ENCODE results near the gene ZBTB43. TPM values are rescaled to one million over a fixed set of nuclear protein-coding genes. Genes with fewer than 3 reads are reported as not detected.

The ZBTB43 gene
- total and polyA plus RNA-seq, 4 donors = 4.6 to 64.3 (median 14.5) TPM

GRCh38 chr9:126802318-126803059, 2.4 kb upstream of the ZBTB43 start:
- WGBS, 2 donors = 84 to 87% methylated on average over 8 of the region's 8 CpGs
- peaks cover 0 to 5% (median 0%) of the 10 kb centered on the region in 4 donors for H3K36me3 ChIP-seq (ENCODE audit: control insufficient read depth in 4 of 4, insufficient read depth in 4 of 4, low read length in 4 of 4)
- ATAC-seq (ENCODE audit: insufficient read depth, low FRiP score) = no peak
- no peak overlapping the region for H3K4me3 ChIP-seq
- TF ChIP-seq CTCF (IDR thresholded peaks at IDR 0.05; ENCODE audit: control extremely low read depth, extremely low read depth) = no peak
- H3K27me3 ChIP-seq (ENCODE audit: control insufficient read depth in 3 of 3, insufficient read depth in 3 of 3, low read length in 2 of 3) = peaks cover 0 to 2% (median 0%) of the 10 kb centered on the region in 3 donors
- H3K27ac ChIP-seq (ENCODE audit: low read depth in 1 of 2, low read length in 1 of 2) = no peak overlapping the region
- H3K9me3 ChIP-seq (ENCODE audit: control insufficient read depth in 4 of 4, insufficient read depth in 3 of 4, low read length in 3 of 4) = no peaks in the 10 kb centered on the region
- no peak overlapping the region for H3K9ac ChIP-seq (ENCODE audit: insufficient read depth in 1 of 2, low read length in 2 of 2)
- peaks cover 0 to 15% (median 5%) of the 10 kb centered on the region in 5 donors for H3K4me1 ChIP-seq (ENCODE audit: control insufficient read depth in 5 of 5, insufficient read depth in 5 of 5, low read length in 5 of 5)
- DNase-seq = no peak

GRCh38 chr9:126804198-126804695, 593 bp upstream of the ZBTB43 start:
- peaks cover 0 to 2% (median 0%) of the 10 kb centered on the region in 3 donors for H3K27me3 ChIP-seq (ENCODE audit: control insufficient read depth in 3 of 3, insufficient read depth in 3 of 3, low read length in 2 of 3)
- peaks cover 0 to 5% (median 1%) of the 10 kb centered on the region in 4 donors for H3K36me3 ChIP-seq (ENCODE audit: control insufficient read depth in 4 of 4, insufficient read depth in 4 of 4, low read length in 4 of 4)
- ATAC-seq (ENCODE audit: insufficient read depth, low FRiP score) = no peak
- peak overlapping the region; percentile 46 to 81 for H3K9ac ChIP-seq (ENCODE audit: insufficient read depth in 1 of 2, low read length in 2 of 2)
- peak overlapping the region; percentile 22 to 27 for H3K27ac ChIP-seq (ENCODE audit: low read depth in 1 of 2, low read length in 1 of 2)
- H3K4me3 ChIP-seq = peak overlapping the region; percentile 17
- peaks cover 0 to 15% (median 5%) of the 10 kb centered on the region in 5 donors for H3K4me1 ChIP-seq (ENCODE audit: control insufficient read depth in 5 of 5, insufficient read depth in 5 of 5, low read length in 5 of 5)
- no peaks in the 10 kb centered on the region for H3K9me3 ChIP-seq (ENCODE audit: control insufficient read depth in 4 of 4, insufficient read depth in 3 of 4, low read length in 3 of 4)
- DNase-seq = no peak
- no peak for TF ChIP-seq CTCF (IDR thresholded peaks at IDR 0.05; ENCODE audit: control extremely low read depth, extremely low read depth)
- 73 to 78% methylated on average over 16 of the region's 16 CpGs for WGBS, 2 donors

GRCh38 chr9:126805554-126806262, 868 bp downstream of the ZBTB43 start:
- Histone ChIP-seq H3K27me3 (ENCODE audit: control insufficient read depth in 3 of 3, insufficient read depth in 3 of 3, low read length in 2 of 3) (peaks cover 0 to 2% (median 0%) of the 10 kb centered on the region in 3 donors), H3K9me3 (ENCODE audit: control insufficient read depth in 4 of 4, insufficient read depth in 3 of 4, low read length in 3 of 4) (no peaks in the 10 kb centered on the region), H3K4me3 (peak overlapping the region; percentile 86), H3K36me3 (ENCODE audit: control insufficient read depth in 4 of 4, insufficient read depth in 4 of 4, low read length in 4 of 4) (peaks cover 0 to 9% (median 3%) of the 10 kb centered on the region in 4 donors), H3K27ac (ENCODE audit: low read depth in 1 of 2, low read length in 1 of 2) (peak overlapping the region; percentile 91 to 93), H3K4me1 (ENCODE audit: control insufficient read depth in 5 of 5, insufficient read depth in 5 of 5, low read length in 5 of 5) (peaks cover 0 to 15% (median 5%) of the 10 kb centered on the region in 5 donors), H3K9ac (ENCODE audit: insufficient read depth in 1 of 2, low read length in 2 of 2) (peak overlapping the region; percentile 77 to 83)
- ATAC-seq (ENCODE audit: insufficient read depth, low FRiP score) (peak; percentile 76), DNase-seq (no peak)
- WGBS, 2 donors = 13 to 19% methylated on average over 8 of the region's 8 CpGs
- no peak for TF ChIP-seq CTCF (IDR thresholded peaks at IDR 0.05; ENCODE audit: control extremely low read depth, extremely low read depth)
